Colonic mucosa (tissue), 4 donors: Measurements from ENCODE around the gene FBLN5. TPM values are rescaled to one million over a fixed set of nuclear protein-coding genes. Genes with fewer than 3 reads are reported as not detected.

Experiments used
- DNase-seq: peaks from one replicate; pipeline ENCODE4 v3.0.0-alpha.2; 2020
- H3K27ac ChIP-seq: fragments of 200-600 bp; one replicate; pipeline ENCODE4 v1.8.0; 2021
- H3K27me3 ChIP-seq: fragments of 200-600 bp; one replicate; pipeline ENCODE4 v1.8.0; 2021
- H3K36me3 ChIP-seq: fragments of 200-600 bp; one replicate; pipeline ENCODE4 v1.8.0; 2021
- H3K4me1 ChIP-seq: fragments of 200-600 bp; one replicate; pipeline ENCODE4 v1.8.0; 2021; ENCODE audit warnings: mild to moderate bottlenecking
- H3K4me3 ChIP-seq: fragments of 200-600 bp; one replicate; pipeline ENCODE4 v1.8.0; 2021
- H3K9ac ChIP-seq, 2 donors: one replicate each; pipeline ENCODE4 v1.7.0; 2013; ENCODE audit warnings: control low read depth in 2 of 2, low read depth in 2 of 2, low read length in 2 of 2
- H3K9me3 ChIP-seq: fragments of 200-600 bp; one replicate; pipeline ENCODE4 v1.8.0; 2021
- intact Hi-C: fragments of 100-400 bp; cut with DNase I; formaldehyde crosslinking; loops from one replicate; pipeline ENCODE4 v1.14.1; 2022
- total RNA-seq, 2 donors: library from RNA; stranded (reverse); fragmentation: NEBNext Ultra II Directional in 1 of 2; extraction: Animal tissue kit (Norgen Biotek cat#: 25700) in 1 of 2; gene quantifications; one replicate each; pipeline ENCODE4 v1.2.1, GENCODE V29; 2021
- TF ChIP-seq, protein P1 (sequence below): fragments of 200-600 bp; IDR thresholded peaks from one replicate; pipeline ENCODE4 v1.8.0; 2022; ENCODE audit warnings: antibody characterized with exemption, mild to moderate bottlenecking
- donor health status: healthy.
- donor health status: DM: no; HTN: no; CAD: no.
- donor health status: DM: no; HTN: no; CAD: no.

Gene FBLN5
- total RNA-seq, 2 donors from 2014 or later, result 4.2 to 14.5 TPM

DNA sequence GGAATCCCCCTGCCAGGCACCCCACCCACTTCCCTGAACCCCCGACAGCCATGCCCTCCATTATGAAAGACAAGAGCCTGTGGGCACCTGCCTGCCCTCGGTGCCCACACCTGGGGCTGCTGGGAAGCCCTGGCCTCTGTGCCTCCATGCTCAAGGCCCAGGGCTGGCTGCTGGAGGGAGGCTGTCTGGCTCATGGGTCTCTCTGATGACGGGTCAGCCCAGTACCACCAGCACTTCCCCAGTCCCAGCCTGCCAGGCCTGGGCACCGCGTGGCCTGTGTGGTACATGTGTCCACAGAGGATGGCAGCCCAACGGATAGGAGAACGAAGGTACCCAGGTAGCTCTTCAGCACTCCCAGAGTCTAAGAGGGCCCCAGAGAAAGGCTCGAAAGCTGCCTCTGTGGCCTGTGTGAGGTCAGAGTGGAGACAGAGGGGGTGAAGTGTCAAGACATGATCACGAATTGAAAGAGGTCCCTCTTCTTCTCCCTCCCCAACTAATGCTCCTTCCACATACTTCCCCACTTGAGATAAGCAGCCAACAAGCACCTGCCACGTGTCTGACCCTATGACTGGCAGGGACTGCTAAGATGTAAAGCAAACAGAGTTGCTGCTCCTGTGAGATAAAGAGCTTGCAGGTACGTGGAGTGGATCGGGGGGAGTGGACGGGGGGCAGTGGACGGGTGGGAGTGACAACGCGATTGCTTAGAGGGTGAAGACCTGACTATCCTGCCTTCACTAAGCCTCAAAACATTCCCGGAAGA lies 21.2 kb downstream of the FBLN5 start:
- Histone ChIP-seq H3K9me3 (no peaks in the 10 kb centered on the region), H3K27ac (no peak overlapping the region), H3K4me1 (no peaks in the 10 kb centered on the region), H3K9ac (no peak overlapping the region), H3K27me3 (no peaks in the 10 kb centered on the region), H3K36me3 (no peaks in the 10 kb centered on the region), H3K4me3 (no peak overlapping the region)
- no peak for DNase-seq
- TF ChIP-seq, protein P1, sequence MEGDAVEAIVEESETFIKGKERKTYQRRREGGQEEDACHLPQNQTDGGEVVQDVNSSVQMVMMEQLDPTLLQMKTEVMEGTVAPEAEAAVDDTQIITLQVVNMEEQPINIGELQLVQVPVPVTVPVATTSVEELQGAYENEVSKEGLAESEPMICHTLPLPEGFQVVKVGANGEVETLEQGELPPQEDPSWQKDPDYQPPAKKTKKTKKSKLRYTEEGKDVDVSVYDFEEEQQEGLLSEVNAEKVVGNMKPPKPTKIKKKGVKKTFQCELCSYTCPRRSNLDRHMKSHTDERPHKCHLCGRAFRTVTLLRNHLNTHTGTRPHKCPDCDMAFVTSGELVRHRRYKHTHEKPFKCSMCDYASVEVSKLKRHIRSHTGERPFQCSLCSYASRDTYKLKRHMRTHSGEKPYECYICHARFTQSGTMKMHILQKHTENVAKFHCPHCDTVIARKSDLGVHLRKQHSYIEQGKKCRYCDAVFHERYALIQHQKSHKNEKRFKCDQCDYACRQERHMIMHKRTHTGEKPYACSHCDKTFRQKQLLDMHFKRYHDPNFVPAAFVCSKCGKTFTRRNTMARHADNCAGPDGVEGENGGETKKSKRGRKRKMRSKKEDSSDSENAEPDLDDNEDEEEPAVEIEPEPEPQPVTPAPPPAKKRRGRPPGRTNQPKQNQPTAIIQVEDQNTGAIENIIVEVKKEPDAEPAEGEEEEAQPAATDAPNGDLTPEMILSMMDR, result no peak
- intact Hi-C loops, result no loop called here

DNA sequence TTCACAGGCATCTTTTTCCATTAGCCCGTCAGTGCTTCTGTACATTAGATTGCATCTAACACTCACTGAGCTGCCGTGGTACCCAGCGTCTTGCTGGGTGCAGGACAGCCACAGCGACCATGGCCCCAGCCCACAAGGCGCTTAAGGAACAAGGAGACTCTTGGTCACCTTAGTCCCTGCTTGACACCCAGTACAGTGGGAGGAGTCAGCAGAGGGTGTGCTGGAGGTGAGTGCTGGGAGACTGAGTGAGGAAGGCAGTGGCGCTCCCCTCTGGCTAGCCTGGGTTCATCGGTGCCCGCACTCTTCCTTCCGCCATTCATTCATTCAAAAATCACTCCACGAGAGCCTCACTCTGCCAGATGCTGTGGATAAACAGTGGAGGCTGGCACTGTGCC lies 21.8 kb downstream of the FBLN5 start:
- Histone ChIP-seq H3K4me1 (no peaks in the 10 kb centered on the region), H3K27ac (no peak overlapping the region), H3K9me3 (no peaks in the 10 kb centered on the region), H3K9ac (no peak overlapping the region), H3K36me3 (no peaks in the 10 kb centered on the region), H3K27me3 (no peaks in the 10 kb centered on the region), H3K4me3 (no peak overlapping the region)
- intact Hi-C loops, result no loop called here
- TF ChIP-seq, protein P1, result no peak
- no peak for DNase-seq

DNA sequence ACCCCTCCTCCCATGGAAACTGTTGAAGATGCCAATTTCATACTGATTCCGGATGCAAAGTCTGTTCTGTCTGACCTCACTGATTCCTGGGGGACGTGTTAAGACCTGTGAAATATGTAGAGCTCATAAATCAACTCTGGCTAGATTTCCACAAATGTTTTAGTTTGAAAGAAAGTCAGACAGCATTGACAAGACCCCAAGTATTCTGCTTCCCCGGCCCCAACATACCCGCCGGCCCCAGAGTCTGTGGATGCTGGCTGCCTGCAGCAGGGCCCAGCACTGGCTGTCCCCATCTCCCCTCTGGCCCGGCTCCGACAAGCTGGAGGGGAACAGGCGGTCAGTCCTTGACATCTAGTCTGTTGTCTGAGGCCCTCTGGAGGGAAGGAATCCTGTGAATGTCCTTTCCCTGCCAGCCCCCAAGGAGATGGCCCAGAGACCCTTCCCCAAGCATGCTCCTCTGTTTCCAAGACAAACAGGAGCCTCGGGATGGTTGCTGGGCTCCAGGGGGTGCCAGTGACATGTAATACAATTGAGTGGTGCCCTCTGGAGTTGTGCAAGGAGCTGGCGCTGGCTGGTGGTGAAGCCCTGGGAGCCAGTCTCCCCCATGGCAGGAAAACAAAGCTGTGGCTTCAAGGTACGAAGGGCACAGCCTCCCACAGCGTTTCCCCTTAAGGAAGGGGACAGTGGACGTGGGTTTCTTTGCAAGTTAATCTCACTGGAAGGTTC lies 22.3 kb downstream of the FBLN5 start:
- DNase-seq, result no peak
- H3K4me1 ChIP-seq, result no peaks in the 10 kb centered on the region
- H3K9ac ChIP-seq, result no peak overlapping the region
- no peak overlapping the region for H3K4me3 ChIP-seq
- H3K27me3 ChIP-seq, result no peaks in the 10 kb centered on the region
- intact Hi-C loops, result no loop called here
- H3K27ac ChIP-seq, result no peak overlapping the region
- TF ChIP-seq, protein P1, result no peak
- H3K36me3 ChIP-seq, result no peaks in the 10 kb centered on the region
- H3K9me3 ChIP-seq, result no peaks in the 10 kb centered on the region

DNA sequence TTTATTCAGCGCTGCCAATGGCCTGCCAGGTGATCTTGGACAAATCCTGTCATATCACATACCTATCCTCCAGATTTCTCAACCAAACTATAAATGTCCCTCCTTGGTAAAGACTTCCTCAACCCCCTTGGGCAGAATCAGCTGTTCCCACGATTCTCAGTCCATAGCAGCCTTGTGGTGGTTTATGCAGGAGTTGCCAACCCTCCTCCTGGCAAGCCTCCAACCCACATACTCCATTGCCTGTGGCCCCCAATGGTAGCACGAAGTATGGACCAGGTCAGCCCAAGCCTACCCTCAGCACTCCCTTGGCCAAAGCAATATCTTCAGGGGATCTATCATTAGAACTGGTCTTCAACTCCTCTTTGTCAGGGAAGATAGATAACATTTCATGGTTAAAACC lies 27.0 kb downstream of the FBLN5 start:
- TF ChIP-seq, protein P1, result no peak
- Histone ChIP-seq H3K27me3 (no peaks in the 10 kb centered on the region), H3K27ac (no peak overlapping the region), H3K9ac (no peak overlapping the region), H3K4me1 (no peaks in the 10 kb centered on the region), H3K4me3 (no peak overlapping the region), H3K36me3 (no peaks in the 10 kb centered on the region), H3K9me3 (no peaks in the 10 kb centered on the region)
- intact Hi-C loops, result no loop called here
- DNase-seq, result no peak

DNA sequence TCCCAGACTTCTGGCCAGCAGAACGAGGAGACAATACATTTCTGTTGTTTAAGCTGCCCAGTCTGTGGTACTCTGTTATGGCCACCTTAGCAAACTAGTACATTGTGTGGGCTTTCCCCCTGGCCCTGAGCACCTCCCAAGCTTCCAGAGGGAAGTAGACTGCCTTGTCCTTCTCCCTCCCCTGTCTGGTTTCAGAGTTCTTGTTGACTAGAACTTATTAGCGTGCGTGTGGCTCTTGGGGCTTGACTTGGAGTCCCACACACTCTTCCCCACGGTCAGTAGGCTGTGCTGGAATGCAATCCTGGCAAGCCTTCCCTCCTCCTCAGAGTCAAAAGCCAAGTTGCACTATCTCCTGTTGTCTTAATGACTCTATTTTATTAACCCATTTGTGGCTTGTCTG lies 27.7 kb downstream of the FBLN5 start:
- no peak overlapping the region for H3K9ac ChIP-seq
- TF ChIP-seq, protein P1, result no peak
- no peaks in the 10 kb centered on the region for H3K4me1 ChIP-seq
- no peak for DNase-seq
- no peak overlapping the region for H3K27ac ChIP-seq
- H3K9me3 ChIP-seq, result no peaks in the 10 kb centered on the region
- no peak overlapping the region for H3K4me3 ChIP-seq
- H3K36me3 ChIP-seq, result no peaks in the 10 kb centered on the region
- no peaks in the 10 kb centered on the region for H3K27me3 ChIP-seq
- intact Hi-C loops, result loop anchor here (10.0 kb wide), 1 partner anchor 415 kb away; no protein-coding TSS in a partner anchor
